Stomach (tissue), 4 donors: ENCODE measurements around the gene TEKTIP1.

Experiments
- EP300 ChIP-seq: sonication (generic); formaldehyde crosslinking; IDR thresholded peaks from one replicate; pipeline ENCODE4 v1.6.1; 2017; ENCODE audit warnings: antibody characterized with exemption
- POLR2A ChIP-seq, 4 donors: fragments of 450-650 bp; IDR thresholded peaks; one replicate each; pipeline ENCODE4 v1.6.1; 2016; ENCODE audit warnings: antibody characterized with exemption in 4 of 4, control low read depth in 2 of 4, mild to moderate bottlenecking in 1 of 4, moderate library complexity in 1 of 4
- POLR2AphosphoS5 ChIP-seq, 3 donors: sonication (generic); formaldehyde crosslinking; IDR thresholded peaks; one replicate each; pipeline ENCODE4 v1.6.1; 2016; ENCODE audit warnings: antibody characterized with exemption in 3 of 3
- TF ChIP-seq, protein P1 (sequence below), 7 experiments: fragments of 450-650 bp in 4 of 7; fragments of 200-600 bp in 3 of 7; sonication (generic) in 3 of 7; IDR thresholded peaks; one replicate each; pipeline ENCODE4 v1.5.1; 2016 to 2019; ENCODE audit warnings: antibody characterized with exemption in 7 of 7, control low read depth in 2 of 7, mild to moderate bottlenecking in 1 of 7

DNA sequence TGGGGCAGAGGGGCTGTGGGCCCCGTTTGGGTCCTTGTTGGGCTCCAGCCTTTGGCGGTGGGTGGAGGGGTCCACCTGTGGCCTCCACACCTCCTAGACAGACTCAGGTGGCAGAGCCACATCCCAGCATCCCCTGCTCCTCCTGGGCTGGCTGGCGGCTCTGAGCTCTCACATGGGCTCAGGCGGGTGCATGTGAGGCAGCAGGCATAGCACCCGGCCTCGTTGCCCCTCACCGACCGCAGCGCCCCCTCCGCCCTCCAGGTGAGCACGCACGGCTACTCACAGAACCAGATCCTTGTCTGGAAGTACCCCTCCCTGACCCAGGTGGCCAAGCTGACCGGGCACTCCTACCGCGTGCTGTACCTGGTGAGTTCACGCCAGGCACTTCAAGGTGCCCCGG is 5.9 kb upstream of the TEKTIP1 start:
- TF ChIP-seq, protein P1, sequence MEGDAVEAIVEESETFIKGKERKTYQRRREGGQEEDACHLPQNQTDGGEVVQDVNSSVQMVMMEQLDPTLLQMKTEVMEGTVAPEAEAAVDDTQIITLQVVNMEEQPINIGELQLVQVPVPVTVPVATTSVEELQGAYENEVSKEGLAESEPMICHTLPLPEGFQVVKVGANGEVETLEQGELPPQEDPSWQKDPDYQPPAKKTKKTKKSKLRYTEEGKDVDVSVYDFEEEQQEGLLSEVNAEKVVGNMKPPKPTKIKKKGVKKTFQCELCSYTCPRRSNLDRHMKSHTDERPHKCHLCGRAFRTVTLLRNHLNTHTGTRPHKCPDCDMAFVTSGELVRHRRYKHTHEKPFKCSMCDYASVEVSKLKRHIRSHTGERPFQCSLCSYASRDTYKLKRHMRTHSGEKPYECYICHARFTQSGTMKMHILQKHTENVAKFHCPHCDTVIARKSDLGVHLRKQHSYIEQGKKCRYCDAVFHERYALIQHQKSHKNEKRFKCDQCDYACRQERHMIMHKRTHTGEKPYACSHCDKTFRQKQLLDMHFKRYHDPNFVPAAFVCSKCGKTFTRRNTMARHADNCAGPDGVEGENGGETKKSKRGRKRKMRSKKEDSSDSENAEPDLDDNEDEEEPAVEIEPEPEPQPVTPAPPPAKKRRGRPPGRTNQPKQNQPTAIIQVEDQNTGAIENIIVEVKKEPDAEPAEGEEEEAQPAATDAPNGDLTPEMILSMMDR (IDR thresholded peaks at IDR 0.05), result no peak
- TF ChIP-seq POLR2A (IDR thresholded peaks at IDR 0.05) (no peak), POLR2AphosphoS5 (IDR thresholded peaks at IDR 0.05) (no peak), EP300 (no peak)
